D721Med (cell line): ENCODE measurements around the gene SPACA1.

Experiments
- DNase-seq: peaks from one replicate; pipeline ENCODE4 v3.0.0; 2011; ENCODE audit warnings: low spot score; ENCODE audit not compliant: insufficient read length
- FAIRE-seq: peaks from 2 replicates; lab custom pipeline; 2011; peaks lifted over from hg19 to GRCh38; lab: Jason Lieb, UNC
- TF ChIP-seq, protein P1 (sequence below): IDR thresholded peaks from 2 replicates; pipeline ENCODE4 v1.5.1; 2012; ENCODE audit warnings: mild to moderate bottlenecking, control low read depth; ENCODE audit not compliant: insufficient read depth; ENCODE audit errors: missing control alignments

Gene SPACA1

DNA sequence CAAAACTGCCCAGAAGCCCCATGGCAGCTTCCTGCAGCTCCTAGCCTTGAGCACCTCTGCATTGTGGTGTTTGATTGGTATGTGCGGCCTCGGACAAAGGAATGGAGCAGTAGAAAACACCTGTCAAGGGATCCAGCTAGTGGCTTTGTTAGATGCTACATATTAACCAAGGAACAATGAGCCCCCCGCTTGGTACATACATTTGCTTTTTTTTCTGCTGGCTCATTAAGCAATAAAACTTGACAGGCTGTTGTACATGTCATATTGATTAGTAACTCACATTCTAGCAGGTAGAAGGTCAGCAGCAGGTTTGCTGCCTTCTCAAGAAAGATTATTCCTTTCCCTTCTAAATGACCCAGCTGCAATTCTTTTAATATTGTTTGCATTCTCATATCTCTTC, 937 bp downstream of the SPACA1 start:
- FAIRE-seq (no peak), DNase-seq (no peak)
- TF ChIP-seq, protein P1, sequence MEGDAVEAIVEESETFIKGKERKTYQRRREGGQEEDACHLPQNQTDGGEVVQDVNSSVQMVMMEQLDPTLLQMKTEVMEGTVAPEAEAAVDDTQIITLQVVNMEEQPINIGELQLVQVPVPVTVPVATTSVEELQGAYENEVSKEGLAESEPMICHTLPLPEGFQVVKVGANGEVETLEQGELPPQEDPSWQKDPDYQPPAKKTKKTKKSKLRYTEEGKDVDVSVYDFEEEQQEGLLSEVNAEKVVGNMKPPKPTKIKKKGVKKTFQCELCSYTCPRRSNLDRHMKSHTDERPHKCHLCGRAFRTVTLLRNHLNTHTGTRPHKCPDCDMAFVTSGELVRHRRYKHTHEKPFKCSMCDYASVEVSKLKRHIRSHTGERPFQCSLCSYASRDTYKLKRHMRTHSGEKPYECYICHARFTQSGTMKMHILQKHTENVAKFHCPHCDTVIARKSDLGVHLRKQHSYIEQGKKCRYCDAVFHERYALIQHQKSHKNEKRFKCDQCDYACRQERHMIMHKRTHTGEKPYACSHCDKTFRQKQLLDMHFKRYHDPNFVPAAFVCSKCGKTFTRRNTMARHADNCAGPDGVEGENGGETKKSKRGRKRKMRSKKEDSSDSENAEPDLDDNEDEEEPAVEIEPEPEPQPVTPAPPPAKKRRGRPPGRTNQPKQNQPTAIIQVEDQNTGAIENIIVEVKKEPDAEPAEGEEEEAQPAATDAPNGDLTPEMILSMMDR = no peak

DNA sequence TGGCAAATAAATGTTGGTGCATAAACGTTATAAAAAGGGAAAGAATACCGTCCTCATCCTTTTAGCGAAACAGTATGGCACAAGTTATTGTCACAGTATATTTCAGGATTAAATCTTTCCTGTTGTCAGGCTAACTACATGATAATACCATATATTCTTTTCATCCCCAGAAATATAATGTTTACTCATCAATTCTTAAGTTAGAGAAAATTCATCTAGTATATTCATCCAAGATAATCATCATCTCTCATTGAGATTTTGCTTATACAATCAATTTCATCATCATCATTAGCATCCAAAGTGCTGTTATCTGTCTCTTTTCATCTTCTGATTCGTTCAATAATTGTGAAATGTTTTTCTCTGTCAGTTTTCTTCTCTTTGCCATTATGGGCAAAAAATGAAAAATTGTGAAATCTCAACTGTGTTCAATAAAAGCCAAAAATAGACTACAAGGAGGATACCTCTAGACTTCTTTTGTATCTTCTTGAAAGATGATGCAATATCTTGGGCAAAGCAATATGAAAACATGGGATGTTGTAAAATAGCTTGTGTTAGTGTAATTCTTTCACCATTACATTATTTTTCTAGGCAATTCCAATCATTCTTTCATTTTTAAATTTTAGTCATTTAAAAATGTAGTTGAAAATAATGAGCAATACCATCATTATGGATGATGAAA, 2.6 kb downstream of the SPACA1 start:
- no peak for DNase-seq
- TF ChIP-seq, protein P1 = no peak
- FAIRE-seq = no peak

DNA sequence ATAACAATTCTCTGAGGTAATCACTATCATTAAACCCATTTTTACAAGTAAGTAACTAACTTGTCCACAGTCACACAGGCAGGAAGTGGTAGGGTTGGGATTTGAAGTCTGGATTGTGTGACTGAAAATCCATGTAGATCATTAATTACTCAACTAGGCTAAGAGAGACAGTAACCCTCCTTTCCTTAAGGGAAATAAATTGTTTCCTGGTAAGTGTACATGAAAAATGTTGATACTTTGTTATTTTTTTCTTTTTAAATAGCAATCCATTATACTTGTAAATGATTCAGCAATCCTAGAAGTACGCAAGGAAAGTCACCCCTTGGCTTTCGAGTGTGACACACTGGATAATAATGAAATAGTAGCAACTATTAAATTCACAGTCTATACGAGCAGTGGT, 11.6 kb downstream of the SPACA1 start:
- TF ChIP-seq, protein P1 = no peak
- FAIRE-seq (no peak), DNase-seq (no peak)

DNA sequence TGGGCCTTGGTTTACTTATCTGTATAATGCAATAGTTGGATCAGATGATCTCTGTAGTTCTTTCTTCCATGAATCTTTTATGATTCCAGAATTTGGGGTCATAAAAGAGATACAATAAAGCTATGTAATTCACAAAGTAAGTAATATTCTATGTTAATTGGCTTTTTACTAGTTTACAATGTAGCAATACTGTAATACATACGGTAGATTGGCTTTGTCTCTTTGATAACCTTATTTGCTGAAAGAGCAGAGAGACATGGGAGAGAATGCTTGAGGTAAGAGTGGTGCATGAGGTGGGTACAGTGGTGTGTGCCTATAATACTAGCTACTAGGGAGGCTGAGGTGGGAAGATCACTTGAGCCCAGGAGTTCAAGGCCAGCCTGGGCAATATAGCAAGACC, 14.7 kb downstream of the SPACA1 start:
- no peak for DNase-seq
- TF ChIP-seq, protein P1 = no peak
- FAIRE-seq = no peak

DNA sequence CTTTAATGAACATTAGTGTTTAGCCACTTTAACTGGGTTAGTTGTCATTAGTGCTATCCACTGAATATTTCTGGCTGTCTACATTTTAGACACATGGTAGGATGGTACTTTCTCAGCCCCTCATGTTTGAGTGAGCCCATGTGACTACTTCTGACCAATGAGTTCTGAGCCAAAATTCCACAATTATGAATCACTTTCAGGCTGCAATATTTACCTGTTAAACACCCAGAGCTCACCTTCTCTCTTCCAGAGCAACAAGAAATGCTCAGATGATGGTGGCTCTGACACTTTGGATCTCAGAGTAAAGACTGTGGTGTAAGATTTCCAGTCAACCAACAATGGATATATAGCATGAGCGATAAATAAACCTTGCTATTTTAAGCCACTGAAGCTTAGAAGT, 24.8 kb downstream of the SPACA1 start:
- FAIRE-seq (no peak), DNase-seq (no peak)
- TF ChIP-seq, protein P1 = no peak

DNA sequence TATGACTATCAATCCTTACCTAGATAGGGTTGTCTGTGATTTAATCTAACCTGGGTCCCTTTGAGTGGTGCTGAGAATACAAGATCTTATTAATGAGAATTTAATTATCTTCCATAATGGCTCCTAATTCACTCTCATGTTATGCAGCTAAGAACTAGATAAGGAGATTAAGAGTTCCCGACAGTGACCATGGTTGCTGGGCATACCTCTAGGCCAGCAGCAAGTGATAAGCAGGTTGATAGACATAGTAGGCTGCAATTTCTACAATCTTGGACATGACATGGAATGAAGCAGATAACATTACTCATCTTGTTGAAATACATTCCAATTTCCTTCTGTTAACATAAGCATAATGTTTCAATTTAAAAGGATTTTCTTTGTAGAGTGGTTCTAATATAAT, 27.1 kb downstream of the SPACA1 start:
- DNase-seq = peak; percentile 18
- no peak for FAIRE-seq
- TF ChIP-seq, protein P1 = no peak

DNA sequence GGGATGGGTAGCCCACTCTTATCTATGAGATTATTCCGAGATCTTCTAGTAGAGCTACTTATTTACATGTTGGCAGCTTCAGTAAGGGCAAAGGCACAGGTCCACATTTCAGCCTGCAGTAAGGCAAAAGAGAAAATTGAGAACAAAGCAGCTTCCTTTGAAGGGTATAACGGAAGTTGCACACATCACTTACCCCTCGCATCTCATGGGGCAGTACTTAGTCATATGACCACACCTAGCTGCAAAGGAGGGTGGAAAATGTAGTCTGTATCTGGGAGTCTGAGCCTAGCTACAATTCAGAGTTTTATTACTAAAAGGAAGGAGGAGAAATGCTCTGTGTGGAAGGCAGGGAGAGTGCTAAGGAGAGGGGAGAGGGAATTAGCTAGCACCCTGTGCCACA, 29.7 kb downstream of the SPACA1 start:
- TF ChIP-seq, protein P1 = no peak
- DNase-seq (no peak), FAIRE-seq (no peak)
